ENCODE measurements around the gene SH2D2A.
"Not testable (repeated sequence)": the region's sequence is repeated elsewhere in the genome, so short reads cannot be mapped to it uniquely, and the experiment has no call there.

Gene SH2D2A

DNA sequence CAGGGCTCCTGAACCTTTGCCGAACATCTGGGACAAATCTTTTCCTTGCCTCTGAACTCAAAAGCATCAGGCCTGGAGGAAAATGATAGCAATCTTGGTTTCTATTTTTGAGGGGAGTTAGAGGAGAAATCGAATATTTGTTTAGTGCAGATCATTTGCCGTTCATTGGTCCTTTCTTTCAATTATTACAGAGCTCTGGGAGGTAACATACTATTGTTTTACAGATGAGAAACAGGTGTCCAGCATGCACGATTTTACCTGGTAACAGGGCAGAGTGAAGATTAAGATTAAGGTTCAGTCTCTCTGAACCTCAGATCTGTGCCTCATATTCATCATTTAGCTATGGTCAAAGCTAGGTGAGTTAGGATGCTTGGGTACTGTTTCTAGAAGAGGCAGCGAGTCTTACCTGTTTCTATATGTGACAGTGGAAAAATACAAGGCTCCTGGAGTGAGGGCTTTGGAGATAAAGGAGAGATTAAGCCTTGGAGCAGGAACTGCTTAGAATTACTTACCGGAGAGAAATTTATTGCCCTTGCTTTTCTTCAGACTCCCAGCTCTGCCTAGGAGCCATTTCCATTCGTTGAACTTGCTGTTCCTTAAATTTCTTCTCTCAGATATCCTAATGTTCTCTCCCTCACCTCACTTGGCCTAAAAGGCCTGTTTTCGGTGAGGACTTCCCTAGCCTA is 47.9 kb downstream of the SH2D2A start:
- no peak for DNase-seq (ENCODE audit: low spot score)

DNA sequence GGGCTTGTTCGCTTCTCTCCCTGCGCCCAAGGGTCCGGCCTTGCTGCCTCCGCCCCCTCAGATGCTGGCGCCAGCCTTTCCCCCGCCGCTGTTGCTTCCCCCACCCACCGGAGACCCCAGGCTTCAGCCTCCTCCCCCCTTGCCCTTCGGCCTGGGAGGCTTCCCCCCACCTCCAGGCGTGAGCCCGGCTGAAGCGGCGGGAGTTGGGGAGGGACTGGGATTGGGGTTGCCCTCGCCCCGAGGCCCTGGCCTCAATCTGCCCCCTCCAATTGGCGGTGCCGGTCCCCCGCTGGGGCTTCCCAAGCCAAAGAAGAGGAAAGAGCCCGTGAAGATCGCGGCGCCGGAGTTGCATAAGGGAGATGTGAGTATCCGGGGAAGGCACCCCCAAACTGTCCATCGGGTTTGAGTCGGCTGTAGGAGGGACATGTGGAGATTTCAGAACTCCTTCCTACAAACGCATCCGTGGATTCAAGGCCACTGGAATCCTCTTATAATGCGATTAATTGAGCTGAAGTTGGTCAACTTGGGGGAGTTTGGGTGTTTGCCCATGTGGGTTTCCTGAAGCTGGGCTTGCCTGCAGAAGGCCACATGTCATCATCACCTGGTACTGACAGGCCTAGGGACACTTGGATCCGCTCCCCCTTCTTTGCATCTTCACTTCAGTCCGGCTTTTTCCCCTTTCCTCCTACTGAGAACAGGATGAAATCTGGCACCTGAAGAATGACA is 48.6 kb downstream of the SH2D2A start:
- no peak for DNase-seq (ENCODE audit: low spot score)

DNA sequence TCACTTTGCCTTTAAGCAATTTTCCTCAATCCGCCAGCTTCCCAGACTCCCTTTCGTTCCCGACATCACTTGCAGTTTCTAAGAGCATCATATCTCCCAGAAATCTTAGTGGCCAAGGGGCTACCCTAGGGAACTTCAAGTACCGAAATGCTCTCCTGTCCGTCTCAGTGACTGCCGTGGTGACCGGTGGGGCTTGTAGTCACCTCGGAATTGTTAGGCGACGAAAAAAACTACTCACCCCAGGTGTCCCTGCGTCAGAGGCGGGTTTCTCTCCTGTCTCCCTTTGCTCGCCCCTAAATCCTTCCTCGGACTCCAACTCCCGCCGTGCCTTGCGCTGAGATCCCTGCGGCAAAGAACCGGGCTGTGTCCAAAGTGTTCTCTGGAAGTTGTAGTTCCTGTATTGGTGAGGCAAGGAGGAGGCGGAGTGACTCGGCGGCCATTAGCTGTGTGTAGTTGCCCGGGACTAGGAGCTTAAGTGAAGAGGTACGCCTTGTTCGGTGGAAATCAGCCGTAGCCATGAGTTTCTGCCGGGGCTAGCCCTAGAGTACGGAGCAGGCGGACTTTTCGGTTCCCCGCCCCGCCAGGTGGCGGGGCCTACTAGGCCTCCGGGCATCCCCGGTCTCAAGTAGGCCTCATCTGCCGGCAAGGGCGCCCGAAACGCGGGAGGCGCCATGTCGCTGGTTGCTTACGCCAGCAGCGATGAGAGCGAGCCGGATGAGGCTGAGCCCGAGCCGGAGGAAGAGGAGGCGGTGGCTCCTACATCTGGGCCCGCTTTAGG is 49.4 kb downstream of the SH2D2A start, which contains the start of gene PRCC:
Gene PRCC (plus strand): TSS at position 435 of the 778 bp plus-strand sequence. CDS start 237 bp downstream, at position 672.
- peak; percentile 95 for DNase-seq (ENCODE audit: low spot score)

DNA sequence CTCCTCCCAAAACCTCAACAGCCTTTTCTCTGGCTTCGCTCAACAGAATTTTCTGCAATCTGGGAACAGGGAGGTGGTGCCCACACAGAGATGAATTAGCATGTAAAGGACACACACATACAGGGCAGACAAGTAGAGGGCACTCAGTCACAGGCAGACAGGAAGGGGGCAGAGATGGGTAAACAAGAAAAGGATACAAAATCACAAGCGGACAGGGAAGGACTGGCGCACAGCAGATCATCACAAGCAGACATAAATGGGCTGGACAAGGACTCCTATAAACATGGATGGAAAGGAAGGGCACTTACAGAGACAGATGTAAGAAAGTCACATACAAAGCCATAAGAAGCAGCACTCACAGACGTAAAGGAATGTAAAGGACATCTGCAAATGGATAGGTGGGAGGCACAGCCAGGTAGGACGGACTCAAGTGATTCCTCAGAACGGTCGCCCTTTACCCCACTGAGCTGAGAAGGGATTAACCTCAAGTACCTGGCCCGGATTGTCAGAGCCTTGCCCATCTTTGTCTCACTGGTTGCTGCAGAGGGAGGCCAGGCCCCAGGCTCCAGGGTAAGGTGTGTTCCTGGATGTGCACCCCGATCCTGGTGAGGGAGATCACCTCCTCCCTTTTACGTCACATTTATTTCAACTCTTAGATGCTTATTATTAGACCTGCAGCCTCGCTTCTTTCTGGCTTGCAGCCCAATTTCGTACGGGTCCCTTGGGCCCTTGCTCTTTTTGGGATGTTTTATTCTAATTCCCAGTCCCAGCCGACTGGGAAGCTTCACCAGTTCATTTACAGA is 50.1 kb downstream of the SH2D2A start:
- DNase-seq (ENCODE audit: low spot score), result no peak

DNA sequence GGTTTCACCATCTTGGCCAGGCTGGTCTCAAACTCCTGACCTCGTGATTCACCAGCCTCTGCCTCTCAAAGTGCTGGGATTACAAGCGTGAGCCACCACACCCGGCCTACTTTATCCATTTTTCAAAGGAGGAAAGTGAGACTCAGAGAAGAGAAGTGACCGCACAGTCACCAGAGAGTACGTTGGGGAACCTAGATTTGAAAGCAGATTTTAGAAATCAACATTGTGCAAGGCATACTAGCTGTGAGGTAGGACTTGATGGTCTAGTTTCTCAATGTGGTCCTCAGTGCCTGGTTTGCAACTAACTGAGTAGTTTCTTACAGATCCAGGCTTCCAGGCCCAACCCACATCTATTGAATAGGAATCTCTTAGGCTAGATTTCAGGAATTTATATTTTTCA is 51.0 kb downstream of the SH2D2A start:
- DNase-seq (ENCODE audit: low spot score), result no peak

DNA sequence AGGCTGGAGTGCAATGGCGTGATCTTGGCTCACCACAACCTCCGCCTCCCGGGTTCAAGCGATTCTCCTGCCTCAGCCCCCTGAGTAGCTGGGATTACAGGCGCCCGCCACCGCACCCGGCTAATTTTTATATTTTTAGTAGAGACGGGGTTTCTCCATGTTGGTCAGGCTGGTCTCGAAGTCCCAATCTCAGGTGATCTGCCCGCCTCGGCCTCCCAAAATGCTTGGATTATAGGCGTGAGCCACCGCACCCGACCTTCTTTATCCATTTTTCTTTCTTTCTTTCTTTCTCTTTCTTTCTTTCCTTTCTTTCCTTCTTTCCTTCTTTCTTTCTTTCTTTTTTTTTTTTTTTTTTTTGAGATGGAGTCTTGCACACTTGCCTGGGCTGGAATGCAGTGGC is 51.5 kb downstream of the SH2D2A start:
- DNase-seq (ENCODE audit: low spot score), result not testable (repeated sequence)

DNA sequence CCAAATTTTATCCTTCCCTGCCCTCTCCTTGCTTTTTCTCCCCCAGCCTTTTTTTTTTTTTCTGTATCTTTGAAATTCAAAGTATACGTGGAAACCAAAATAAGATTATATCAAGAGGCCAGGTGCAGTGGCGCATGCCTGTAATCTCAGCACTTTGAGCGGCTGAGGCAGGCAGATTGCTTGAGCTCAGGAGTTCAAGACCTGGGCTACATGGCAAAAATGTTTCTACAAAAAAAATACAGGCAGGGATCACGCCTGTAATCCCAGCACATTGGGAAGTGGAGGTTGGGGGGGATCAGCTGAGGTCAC is 55.9 kb downstream of the SH2D2A start:
- no peak for DNase-seq (ENCODE audit: low spot score)

DNA sequence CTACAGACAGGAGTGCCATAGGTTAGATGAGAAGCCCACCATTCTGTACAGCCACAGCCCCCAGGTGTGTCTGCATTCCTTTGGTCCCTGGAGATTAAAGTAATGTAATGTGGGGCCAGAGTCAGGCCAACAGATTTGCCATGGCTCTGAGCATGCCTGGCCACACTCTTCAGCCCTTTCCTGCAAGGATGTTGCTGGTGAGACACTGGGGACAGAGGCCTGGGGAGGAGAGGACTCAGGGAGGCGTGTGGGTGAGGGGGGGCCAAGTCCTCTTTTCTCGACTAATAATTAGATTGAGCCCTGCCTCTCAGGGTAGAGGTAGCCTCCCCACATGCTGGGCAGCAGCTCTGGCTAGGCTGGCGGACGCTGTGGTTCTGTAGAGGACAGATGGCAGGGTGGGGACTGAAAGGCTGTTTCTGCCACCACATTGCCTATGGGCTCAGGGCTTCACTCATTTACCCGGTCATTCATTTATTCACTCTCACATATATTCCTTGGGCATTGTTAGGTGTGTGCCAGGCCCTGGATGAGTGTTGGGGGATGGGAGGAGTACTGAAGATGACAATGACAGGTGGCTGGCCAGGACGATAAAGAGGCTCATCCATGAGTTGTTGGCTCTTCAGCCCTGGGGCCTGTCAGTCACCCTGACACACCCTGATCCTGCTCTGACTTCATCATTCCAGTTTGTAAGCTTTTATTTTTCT is 56.4 kb downstream of the SH2D2A start:
- DNase-seq (ENCODE audit: low spot score), result no peak

DNA sequence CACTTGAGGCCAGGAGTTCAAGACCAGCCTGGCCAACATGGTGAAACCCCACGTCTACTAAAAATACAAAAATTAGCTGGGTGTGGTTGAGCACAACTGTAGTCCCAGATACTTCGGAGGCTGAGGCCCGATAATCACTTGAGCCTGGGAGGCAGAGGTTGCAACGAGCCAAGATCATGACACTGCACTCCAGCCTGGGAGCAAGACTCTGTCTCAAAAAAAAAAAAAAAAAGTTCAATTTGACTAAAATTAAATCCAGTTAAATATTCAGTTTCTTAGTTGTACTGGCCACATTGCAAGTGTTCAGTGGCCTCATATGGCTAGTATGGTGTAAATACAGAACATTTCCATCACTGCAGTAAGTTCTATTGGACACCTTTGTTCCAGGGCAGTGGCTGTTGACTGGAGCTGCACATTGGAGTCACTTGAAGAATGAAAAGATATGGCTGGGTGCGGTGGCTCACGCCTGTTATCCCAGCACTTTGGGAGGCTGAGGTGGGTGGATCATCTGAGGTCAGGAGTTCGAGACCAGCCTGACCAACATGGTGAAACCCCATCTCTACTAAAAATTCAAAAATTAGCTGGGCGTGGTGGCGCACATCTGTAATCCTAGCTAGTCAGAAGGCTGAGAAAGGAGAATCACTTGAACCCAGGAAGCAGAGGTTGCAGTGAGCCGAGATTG is 58.9 kb downstream of the SH2D2A start:
- not testable (repeated sequence) for DNase-seq (ENCODE audit: low spot score)

DNA sequence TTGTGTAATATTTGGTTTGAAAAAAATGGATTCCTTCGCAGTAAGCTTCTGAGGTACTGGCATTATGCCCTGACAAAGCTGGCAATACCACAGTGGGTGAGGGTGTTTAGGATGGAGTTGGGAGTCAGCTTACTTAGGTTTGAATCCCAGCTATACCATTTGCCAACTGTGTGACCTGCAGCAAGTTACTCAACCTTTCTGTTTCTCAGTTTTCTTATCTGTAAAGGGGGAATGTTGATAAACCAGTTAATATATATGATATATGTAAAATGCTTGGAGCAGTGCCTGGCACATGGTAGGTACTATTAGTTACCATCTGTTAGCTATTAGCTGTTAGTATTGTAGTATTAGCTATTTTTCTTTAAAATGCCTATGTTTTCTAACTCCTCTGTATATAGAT is 60.3 kb downstream of the SH2D2A start:
- no peak for DNase-seq (ENCODE audit: low spot score)

All from AG08395 (cell line).